Cardiac muscle cell (in vitro differentiated cells and primary cell): ENCODE data around the gene BCL11A. TPM values are rescaled to one million over a fixed set of nuclear protein-coding genes. Genes with fewer than 3 reads are reported as not detected.
A peak's percentile ranks its signal among the peaks of the same experiment; 100 is the strongest.

ENCODE experiments used
- DNase-seq, 2 donors: peaks; one replicate each; pipeline versions ENCODE4 v3.0.0 to v3.0.0-alpha.2; 2010 to 2017; ENCODE audit warnings: low read depth in 1 of 2, low spot score in 1 of 2
- H3K27ac ChIP-seq: fragments of 200-600 bp; sonication (generic); 2 replicates; pipeline ENCODE4 v1.5.1; 2016
- H3K27me3 ChIP-seq: fragments of 200-600 bp; sonication (generic); 2 replicates; pipeline ENCODE4 v1.6.0; 2016; ENCODE audit warnings: control low read depth
- H3K36me3 ChIP-seq: fragments of 200-600 bp; sonication (generic); 2 replicates; pipeline ENCODE4 v1.5.1; 2016; ENCODE audit warnings: control low read depth
- H3K4me1 ChIP-seq: fragments of 200-600 bp; sonication (generic); 2 replicates; pipeline ENCODE4 v1.8.1; 2017; ENCODE audit warnings: low read depth, mild to moderate bottlenecking, mixed run types
- H3K4me3 ChIP-seq: fragments of 200-600 bp; sonication (generic); 2 replicates; pipeline ENCODE4 v1.5.1; 2016; ENCODE audit warnings: mild to moderate bottlenecking
- H3K9me3 ChIP-seq: fragments of 200-600 bp; sonication (generic); 2 replicates; pipeline ENCODE4 v1.5.1; 2017; ENCODE audit warnings: low read depth, mild to moderate bottlenecking, control low read depth
- polyA plus RNA-seq: library from polyadenylated mRNA; unstranded; fragments of >200 nt; fragmentation: Nextera tagmentation; extraction: Ambion mirVana; gene quantifications from 2 replicates; pipeline ENCODE4 v1.2.1, GENCODE V29; 2016
- total RNA-seq: library from RNA; depleted of rRNA; stranded (reverse); fragments of >200 nt; gene quantifications from 2 replicates; pipeline ENCODE4 v1.2.3, GENCODE V29; 2016
- TF ChIP-seq, protein P1 (sequence below): IDR thresholded peaks from 2 replicates; pipeline ENCODE4 v1.5.1; 2012; ENCODE audit warnings: low read depth, mild to moderate bottlenecking, low read length

Gene BCL11A
- total and polyA plus RNA-seq, 2 experiments from 2014 or later, result 15.7 to 19.8 TPM

DNA sequence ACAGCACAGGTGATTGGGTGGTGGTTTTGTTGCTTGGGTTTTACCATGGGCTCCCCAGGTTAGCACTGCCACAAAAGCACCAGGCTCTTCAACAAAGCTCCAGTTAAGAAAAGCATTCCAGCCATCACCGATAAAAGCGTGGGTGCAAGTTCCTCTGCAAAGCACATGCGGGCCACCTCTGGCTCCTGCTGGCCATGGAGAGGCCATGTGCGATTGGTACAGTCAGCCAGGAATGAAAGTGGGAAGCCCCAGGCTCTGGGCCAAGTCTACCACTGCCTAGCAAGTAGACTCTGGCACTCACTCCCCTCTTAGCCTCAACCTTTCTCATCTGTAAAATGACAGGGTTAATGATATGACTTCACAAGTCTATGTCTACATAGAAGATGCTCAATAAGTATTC is 36.0 kb downstream of the BCL11A start:
- DNase-seq, result no peak
- Histone ChIP-seq H3K9me3 (no peaks in the 10 kb centered on the region), H3K4me1 (peaks cover 20% of the 10 kb centered on the region), H3K36me3 (no peaks in the 10 kb centered on the region), H3K27ac (no peak overlapping the region), H3K4me3 (no peak overlapping the region), H3K27me3 (no peaks in the 10 kb centered on the region)
- TF ChIP-seq, protein P1, sequence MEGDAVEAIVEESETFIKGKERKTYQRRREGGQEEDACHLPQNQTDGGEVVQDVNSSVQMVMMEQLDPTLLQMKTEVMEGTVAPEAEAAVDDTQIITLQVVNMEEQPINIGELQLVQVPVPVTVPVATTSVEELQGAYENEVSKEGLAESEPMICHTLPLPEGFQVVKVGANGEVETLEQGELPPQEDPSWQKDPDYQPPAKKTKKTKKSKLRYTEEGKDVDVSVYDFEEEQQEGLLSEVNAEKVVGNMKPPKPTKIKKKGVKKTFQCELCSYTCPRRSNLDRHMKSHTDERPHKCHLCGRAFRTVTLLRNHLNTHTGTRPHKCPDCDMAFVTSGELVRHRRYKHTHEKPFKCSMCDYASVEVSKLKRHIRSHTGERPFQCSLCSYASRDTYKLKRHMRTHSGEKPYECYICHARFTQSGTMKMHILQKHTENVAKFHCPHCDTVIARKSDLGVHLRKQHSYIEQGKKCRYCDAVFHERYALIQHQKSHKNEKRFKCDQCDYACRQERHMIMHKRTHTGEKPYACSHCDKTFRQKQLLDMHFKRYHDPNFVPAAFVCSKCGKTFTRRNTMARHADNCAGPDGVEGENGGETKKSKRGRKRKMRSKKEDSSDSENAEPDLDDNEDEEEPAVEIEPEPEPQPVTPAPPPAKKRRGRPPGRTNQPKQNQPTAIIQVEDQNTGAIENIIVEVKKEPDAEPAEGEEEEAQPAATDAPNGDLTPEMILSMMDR, result no peak

DNA sequence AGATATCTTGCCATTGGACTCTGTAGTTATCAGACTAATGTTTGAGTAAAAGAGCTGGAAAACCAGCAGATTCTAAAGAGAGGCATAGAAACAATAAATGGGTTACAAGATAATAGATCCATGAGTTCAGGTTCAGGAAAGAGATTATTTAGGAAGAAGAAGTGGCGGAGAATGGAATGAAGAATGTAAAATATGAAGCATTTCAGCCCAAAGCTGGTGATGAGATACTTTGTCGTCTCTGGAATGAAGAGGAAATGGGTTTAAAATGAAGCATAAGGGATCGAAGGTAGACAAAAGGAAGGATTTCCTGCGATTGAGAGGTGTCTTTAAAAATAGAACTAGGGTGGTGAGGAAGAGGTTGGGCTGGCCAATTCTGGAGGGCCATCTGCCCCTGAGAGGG is 36.6 kb downstream of the BCL11A start:
- Histone ChIP-seq H3K27me3 (no peaks in the 10 kb centered on the region), H3K4me3 (no peak overlapping the region), H3K27ac (no peak overlapping the region), H3K4me1 (peaks cover 20% of the 10 kb centered on the region), H3K9me3 (no peaks in the 10 kb centered on the region), H3K36me3 (no peaks in the 10 kb centered on the region)
- TF ChIP-seq, protein P1, result no peak
- no peak for DNase-seq

DNA sequence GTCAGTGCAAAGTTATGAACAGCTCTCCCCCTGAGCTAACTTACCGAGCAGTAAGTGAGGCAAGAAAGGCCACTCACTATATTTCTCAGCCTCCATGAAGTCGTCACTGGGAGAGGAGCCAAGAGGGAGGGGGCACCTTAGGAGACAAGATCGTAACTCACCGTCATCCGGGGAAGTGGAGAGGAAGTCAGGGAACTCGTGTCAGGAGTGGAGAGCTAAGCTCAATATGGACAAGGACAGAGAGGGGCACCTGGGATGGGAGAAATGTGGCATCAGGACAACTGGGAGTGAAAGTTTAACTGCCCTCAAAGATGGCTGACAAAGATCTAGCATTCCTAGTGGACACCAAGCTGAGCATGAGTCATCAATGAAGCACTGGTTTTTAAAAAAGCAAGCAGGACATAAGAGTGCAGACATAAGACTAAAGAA is 37.1 kb downstream of the BCL11A start:
- Histone ChIP-seq H3K4me3 (no peak overlapping the region), H3K27ac (no peak overlapping the region), H3K9me3 (no peaks in the 10 kb centered on the region), H3K4me1 (peaks cover 18% of the 10 kb centered on the region), H3K36me3 (no peaks in the 10 kb centered on the region), H3K27me3 (no peaks in the 10 kb centered on the region)
- TF ChIP-seq, protein P1, result no peak
- DNase-seq, result peak in 1 of 2 donors; percentile 90

DNA sequence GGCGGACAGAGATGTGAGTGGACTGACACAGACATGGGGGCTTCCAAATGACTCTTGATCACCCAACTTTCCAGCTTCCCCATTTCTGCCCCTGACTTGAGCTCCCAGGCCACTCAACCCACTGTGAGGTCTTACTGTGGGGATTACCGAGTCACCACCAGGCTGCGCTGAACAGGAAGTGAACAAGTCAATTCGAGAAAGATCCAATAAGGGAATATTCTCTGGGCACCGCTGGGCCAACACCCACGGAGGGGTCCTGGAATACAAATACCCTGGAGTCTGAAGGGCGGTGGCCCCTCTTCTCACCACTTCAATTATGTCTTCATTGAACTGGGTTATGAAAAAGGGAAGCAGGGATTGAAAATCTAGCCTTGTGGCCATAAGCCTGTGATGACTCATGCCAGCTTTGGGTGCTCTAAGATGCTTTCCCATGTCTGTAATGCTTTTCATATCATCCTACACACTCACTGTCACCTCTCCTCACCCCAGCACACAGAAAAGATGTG is 37.7 kb downstream of the BCL11A start:
- DNase-seq, result peak in 1 of 2 donors; percentile 75
- no peaks in the 10 kb centered on the region for H3K9me3 ChIP-seq
- H3K4me3 ChIP-seq, result no peak overlapping the region
- H3K27me3 ChIP-seq, result no peaks in the 10 kb centered on the region
- TF ChIP-seq, protein P1, result peak; percentile 12
- H3K27ac ChIP-seq, result no peak overlapping the region
- H3K4me1 ChIP-seq, result peaks cover 14% of the 10 kb centered on the region
- no peaks in the 10 kb centered on the region for H3K36me3 ChIP-seq

DNA sequence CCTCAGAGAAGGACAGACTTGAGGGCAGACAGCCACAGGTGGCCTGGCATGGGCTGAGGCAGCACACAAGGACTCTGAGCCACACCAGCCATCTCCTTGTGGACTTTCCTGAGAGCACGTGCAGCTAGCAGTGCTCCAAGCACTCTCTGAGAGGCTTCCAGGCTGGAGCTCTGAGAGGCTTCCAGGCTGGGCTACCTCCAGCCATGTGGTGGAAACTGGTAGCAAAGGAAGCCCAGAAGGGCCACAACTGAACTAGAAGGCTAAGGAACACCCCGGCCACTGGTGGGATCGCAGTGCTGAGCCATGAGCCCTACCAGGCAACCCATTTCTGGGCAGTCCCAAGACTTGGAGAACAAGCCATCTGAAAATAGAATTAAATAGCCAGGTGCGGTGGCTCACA is 39.5 kb downstream of the BCL11A start:
- Histone ChIP-seq H3K27ac (no peak overlapping the region), H3K36me3 (no peaks in the 10 kb centered on the region), H3K4me1 (peaks cover 10% of the 10 kb centered on the region), H3K4me3 (no peak overlapping the region), H3K9me3 (no peaks in the 10 kb centered on the region), H3K27me3 (no peaks in the 10 kb centered on the region)
- no peak for DNase-seq
- TF ChIP-seq, protein P1, result no peak
